WTC11 (cell line): ENCODE data around the gene DLX2. TPM values are rescaled to one million over a fixed set of nuclear protein-coding genes. Genes with fewer than 3 reads are reported as not detected.
A peak's percentile ranks its signal among the peaks of the same experiment; 100 is the strongest.

Experiments used
- CREB1 ChIP-seq: sonication (generic); formaldehyde crosslinking; IDR thresholded peaks from 2 replicates; pipeline ENCODE4 v1.8.0; 2023; ENCODE audit warnings: mild to moderate bottlenecking, missing genetic modification reagents
- CTCF ChIP-seq: fragments of 200-600 bp; IDR thresholded peaks from 2 replicates; pipeline ENCODE4 v1.8.0; 2022; ENCODE audit warnings: antibody characterized with exemption
- E2F1 ChIP-seq: sonication (generic); formaldehyde crosslinking; IDR thresholded peaks from 2 replicates; pipeline ENCODE4 v1.8.0; 2022; ENCODE audit warnings: mild to moderate bottlenecking, missing genetic modification reagents
- E2F5 ChIP-seq: sonication (generic); formaldehyde crosslinking; IDR thresholded peaks from 2 replicates; pipeline ENCODE4 v1.8.1; 2022; ENCODE audit warnings: mild to moderate bottlenecking, moderate library complexity, missing genetic modification reagents
- ETV6 ChIP-seq: sonication (generic); formaldehyde crosslinking; IDR thresholded peaks from 2 replicates; pipeline ENCODE4 v1.8.1; 2022; ENCODE audit warnings: mild to moderate bottlenecking, missing genetic modification reagents
- GABPB1 ChIP-seq: sonication (generic); formaldehyde crosslinking; IDR thresholded peaks from 2 replicates; pipeline ENCODE4 v1.8.1; 2023; ENCODE audit warnings: mild to moderate bottlenecking, missing genetic modification reagents
- NFE2L1 ChIP-seq: sonication (generic); formaldehyde crosslinking; IDR thresholded peaks from 2 replicates; pipeline ENCODE4 v1.8.1; 2023; ENCODE audit warnings: missing genetic modification reagents
- NFYB ChIP-seq: sonication (generic); formaldehyde crosslinking; conservative IDR thresholded peaks from 2 replicates; pipeline ENCODE4 v1.8.0; 2022; ENCODE audit warnings: low read depth, missing genetic modification reagents
- NR1H2 ChIP-seq: sonication (generic); formaldehyde crosslinking; IDR thresholded peaks from 2 replicates; pipeline ENCODE4 v1.9.0; 2021; ENCODE audit warnings: mild to moderate bottlenecking, moderate library complexity, missing genetic modification reagents
- SP1 ChIP-seq: sonication (generic); formaldehyde crosslinking; conservative IDR thresholded peaks from 2 replicates; pipeline ENCODE4 v1.8.1; 2022; ENCODE audit warnings: missing genetic modification reagents
- ZNF138 ChIP-seq: sonication (generic); formaldehyde crosslinking; conservative IDR thresholded peaks from 2 replicates; pipeline ENCODE4 v1.8.1; 2022; ENCODE audit warnings: mild to moderate bottlenecking, moderate library complexity, missing genetic modification reagents
- total RNA-seq: library from RNA; stranded (reverse); gene quantifications from 3 replicates; pipeline ENCODE4 v1.2.3, GENCODE V29; 2021
- TF ChIP-seq, protein P1 (sequence below): sonication (generic); formaldehyde crosslinking; IDR thresholded peaks from 2 replicates; pipeline ENCODE4 v1.8.0; 2023; ENCODE audit warnings: mild to moderate bottlenecking, missing genetic modification reagents
- TF ChIP-seq, protein P2 (sequence below): sonication (generic); formaldehyde crosslinking; IDR thresholded peaks from 2 replicates; pipeline ENCODE4 v1.8.0; 2022; ENCODE audit warnings: mild to moderate bottlenecking, missing genetic modification reagents
- TF ChIP-seq, protein P3 (sequence below): sonication (generic); formaldehyde crosslinking; IDR thresholded peaks from 2 replicates; pipeline ENCODE4 v1.8.0; 2022; ENCODE audit warnings: mild to moderate bottlenecking, missing genetic modification reagents
- TF ChIP-seq, protein P4 (sequence below): sonication (generic); formaldehyde crosslinking; IDR thresholded peaks from 2 replicates; pipeline ENCODE4 v1.8.1; 2022; ENCODE audit warnings: mild to moderate bottlenecking, missing genetic modification reagents, moderate library complexity, borderline replicate concordance

Gene DLX2
- total RNA-seq, 1 experiment from 2014 or later: 0.28 TPM

DNA sequence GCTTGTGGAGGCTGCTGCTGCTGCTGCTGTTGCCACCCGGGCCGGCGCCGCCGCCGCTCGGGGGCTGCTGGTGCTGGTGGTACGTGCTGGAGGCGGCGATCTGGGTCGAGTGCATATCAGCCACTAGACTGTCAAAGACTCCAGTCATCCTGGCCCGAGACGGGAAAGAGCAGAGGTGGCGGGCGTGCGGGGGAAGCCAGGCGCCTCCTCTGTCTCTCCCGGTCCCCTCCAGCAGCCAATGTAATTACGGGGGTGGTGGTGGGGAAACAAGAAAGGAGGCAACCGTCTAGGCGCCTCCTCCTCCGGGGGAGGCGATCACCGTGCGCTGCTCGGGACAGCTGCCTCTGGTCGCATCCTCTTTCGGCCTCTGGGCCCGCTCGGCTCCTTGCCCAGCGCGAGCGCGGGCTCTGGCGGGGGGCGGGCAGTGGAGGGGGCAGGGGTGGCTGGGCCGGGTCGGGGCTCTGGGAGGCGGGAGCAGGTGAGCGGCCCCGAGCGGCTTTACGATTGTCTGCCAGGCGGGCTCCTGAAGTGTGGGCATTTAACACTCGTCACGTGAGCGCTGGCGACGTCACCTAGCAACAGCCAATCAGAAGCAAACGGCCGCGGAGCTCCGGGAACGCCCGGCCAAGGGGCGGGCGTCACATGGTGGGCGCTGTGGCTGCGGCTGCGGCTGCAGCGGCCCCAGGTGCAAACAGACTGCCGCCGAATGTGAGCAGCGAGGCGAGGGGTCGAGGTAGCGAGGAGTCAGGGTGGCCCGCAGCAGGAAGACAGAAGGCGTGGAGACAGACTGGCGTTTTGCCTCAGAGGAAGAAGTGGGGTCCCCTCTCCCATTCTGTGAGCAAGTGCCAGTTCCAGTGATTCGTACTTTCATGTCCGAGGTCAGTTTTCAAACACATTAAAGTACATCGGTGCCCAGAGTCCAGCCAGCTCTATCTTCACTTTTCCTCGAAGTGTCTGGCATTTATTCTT is at the start of gene DLX2 (continued):
- TF ChIP-seq, protein P1, sequence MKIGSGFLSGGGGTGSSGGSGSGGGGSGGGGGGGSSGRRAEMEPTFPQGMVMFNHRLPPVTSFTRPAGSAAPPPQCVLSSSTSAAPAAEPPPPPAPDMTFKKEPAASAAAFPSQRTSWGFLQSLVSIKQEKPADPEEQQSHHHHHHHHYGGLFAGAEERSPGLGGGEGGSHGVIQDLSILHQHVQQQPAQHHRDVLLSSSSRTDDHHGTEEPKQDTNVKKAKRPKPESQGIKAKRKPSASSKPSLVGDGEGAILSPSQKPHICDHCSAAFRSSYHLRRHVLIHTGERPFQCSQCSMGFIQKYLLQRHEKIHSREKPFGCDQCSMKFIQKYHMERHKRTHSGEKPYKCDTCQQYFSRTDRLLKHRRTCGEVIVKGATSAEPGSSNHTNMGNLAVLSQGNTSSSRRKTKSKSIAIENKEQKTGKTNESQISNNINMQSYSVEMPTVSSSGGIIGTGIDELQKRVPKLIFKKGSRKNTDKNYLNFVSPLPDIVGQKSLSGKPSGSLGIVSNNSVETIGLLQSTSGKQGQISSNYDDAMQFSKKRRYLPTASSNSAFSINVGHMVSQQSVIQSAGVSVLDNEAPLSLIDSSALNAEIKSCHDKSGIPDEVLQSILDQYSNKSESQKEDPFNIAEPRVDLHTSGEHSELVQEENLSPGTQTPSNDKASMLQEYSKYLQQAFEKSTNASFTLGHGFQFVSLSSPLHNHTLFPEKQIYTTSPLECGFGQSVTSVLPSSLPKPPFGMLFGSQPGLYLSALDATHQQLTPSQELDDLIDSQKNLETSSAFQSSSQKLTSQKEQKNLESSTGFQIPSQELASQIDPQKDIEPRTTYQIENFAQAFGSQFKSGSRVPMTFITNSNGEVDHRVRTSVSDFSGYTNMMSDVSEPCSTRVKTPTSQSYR (CRISPR knock-in tag): 0 out of 2 replicates have a peak, but pooled peaks have one; percentile 43
- TF ChIP-seq CTCF (no peak), ZNF138 (CRISPR knock-in tag) (no peak), SP1 (CRISPR knock-in tag) (peak; percentile 68), NR1H2 (CRISPR knock-in tag) (no peak), NFYB (CRISPR knock-in tag) (peak; percentile 92), ETV6 (0 out of 2 replicates have a peak, but pooled peaks have one; percentile 34), E2F1 (peak; percentile 81; the same call in 1 of the 2 replicates), GABPB1 (peak; percentile 72), E2F5 (CRISPR knock-in tag) (peak; percentile 71; the same call in 1 of the 2 replicates), NFE2L1 (CRISPR knock-in tag) (peak; percentile 70; the same call in 1 of the 2 replicates), CREB1 (peak; percentile 56; the same call in 1 of the 2 replicates)
- TF ChIP-seq, protein P2, sequence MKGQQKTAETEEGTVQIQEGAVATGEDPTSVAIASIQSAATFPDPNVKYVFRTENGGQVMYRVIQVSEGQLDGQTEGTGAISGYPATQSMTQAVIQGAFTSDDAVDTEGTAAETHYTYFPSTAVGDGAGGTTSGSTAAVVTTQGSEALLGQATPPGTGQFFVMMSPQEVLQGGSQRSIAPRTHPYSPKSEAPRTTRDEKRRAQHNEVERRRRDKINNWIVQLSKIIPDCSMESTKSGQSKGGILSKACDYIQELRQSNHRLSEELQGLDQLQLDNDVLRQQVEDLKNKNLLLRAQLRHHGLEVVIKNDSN (CRISPR knock-in tag): peak; percentile 95
- TF ChIP-seq, protein P3, sequence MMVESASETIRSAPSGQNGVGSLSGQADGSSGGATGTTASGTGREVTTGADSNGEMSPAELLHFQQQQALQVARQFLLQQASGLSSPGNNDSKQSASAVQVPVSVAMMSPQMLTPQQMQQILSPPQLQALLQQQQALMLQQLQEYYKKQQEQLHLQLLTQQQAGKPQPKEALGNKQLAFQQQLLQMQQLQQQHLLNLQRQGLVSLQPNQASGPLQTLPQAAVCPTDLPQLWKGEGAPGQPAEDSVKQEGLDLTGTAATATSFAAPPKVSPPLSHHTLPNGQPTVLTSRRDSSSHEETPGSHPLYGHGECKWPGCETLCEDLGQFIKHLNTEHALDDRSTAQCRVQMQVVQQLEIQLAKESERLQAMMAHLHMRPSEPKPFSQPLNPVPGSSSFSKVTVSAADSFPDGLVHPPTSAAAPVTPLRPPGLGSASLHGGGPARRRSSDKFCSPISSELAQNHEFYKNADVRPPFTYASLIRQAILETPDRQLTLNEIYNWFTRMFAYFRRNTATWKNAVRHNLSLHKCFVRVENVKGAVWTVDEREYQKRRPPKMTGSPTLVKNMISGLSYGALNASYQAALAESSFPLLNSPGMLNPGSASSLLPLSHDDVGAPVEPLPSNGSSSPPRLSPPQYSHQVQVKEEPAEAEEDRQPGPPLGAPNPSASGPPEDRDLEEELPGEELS (CRISPR knock-in tag): peak; percentile 62; the same call in 1 of the 2 replicates
- TF ChIP-seq, protein P4, sequence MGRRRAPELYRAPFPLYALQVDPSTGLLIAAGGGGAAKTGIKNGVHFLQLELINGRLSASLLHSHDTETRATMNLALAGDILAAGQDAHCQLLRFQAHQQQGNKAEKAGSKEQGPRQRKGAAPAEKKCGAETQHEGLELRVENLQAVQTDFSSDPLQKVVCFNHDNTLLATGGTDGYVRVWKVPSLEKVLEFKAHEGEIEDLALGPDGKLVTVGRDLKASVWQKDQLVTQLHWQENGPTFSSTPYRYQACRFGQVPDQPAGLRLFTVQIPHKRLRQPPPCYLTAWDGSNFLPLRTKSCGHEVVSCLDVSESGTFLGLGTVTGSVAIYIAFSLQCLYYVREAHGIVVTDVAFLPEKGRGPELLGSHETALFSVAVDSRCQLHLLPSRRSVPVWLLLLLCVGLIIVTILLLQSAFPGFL: 0 out of 2 replicates have a peak, but pooled peaks have one; percentile 52
